Measurements from ENCODE around the gene RHBDL1. TPM values are rescaled to one million over a fixed set of nuclear protein-coding genes. Genes with fewer than 3 reads are reported as not detected.

RHBDL1 gene
- total RNA-seq, 3 donors from 2014 or later: 0.48 to 2.3 (median 1.0) TPM

GRCh38 chr16:660459-661183 is 14.8 kb upstream of the RHBDL1 start:
- H3K4me1 ChIP-seq: peaks cover 0 to 6% of the 10 kb centered on the region in 2 donors
- TF ChIP-seq POLR2AphosphoS5 (IDR thresholded peaks at IDR 0.05): peak in 1 of 3 donors; percentile 15
- no peak for TF ChIP-seq POLR2A (IDR thresholded peaks at IDR 0.05)
- peak in 2 of 3 donors; percentile 55 to 66 for TF ChIP-seq CTCF (IDR thresholded peaks at IDR 0.05)
- H3K27ac ChIP-seq: peak overlapping the region; percentile 60 to 84
- H3K9me3 ChIP-seq: no peaks in the 10 kb centered on the region
- DNase-seq (ENCODE audit: low spot score in 2 of 2): peak; percentile 78 to 83
- no peaks in the 10 kb centered on the region for H3K36me3 ChIP-seq
- no peaks in the 10 kb centered on the region for H3K27me3 ChIP-seq
- H3K4me3 ChIP-seq: peak overlapping the region in 2 of 3 donors; percentile 32 to 58
- intact Hi-C loops (cut with DNase I; ENCODE audit: low total_unique reads): no loop called here

GRCh38 chr16:661184-661821 is 14.2 kb upstream of the RHBDL1 start:
- H3K27me3 ChIP-seq: no peaks in the 10 kb centered on the region

GRCh38 chr16:662095-662494 is 13.4 kb upstream of the RHBDL1 start:
- Histone ChIP-seq H3K4me3 (no peak overlapping the region), H3K27ac (no peak overlapping the region), H3K36me3 (no peaks in the 10 kb centered on the region), H3K27me3 (no peaks in the 10 kb centered on the region), H3K9me3 (no peaks in the 10 kb centered on the region), H3K4me1 (peaks cover 0 to 6% of the 10 kb centered on the region in 2 donors)
- TF ChIP-seq POLR2AphosphoS5 (IDR thresholded peaks at IDR 0.05) (no peak), POLR2A (IDR thresholded peaks at IDR 0.05) (no peak), CTCF (IDR thresholded peaks at IDR 0.05) (no peak)
- intact Hi-C loops (cut with DNase I; ENCODE audit: low total_unique reads): no loop called here
- no peak for DNase-seq (ENCODE audit: low spot score in 2 of 2)

More at GRCh38 chr16:661184-661821, 14.2 kb upstream of the RHBDL1 start:
- H3K27ac ChIP-seq: peak overlapping the region; percentile 40 to 77
- H3K4me1 ChIP-seq: peaks cover 0 to 6% of the 10 kb centered on the region in 2 donors
- no peaks in the 10 kb centered on the region for H3K9me3 ChIP-seq
- intact Hi-C loops (cut with DNase I; ENCODE audit: low total_unique reads): no loop called here
- H3K4me3 ChIP-seq: peak overlapping the region in 2 of 3 donors; percentile 32 to 58
- H3K36me3 ChIP-seq: no peaks in the 10 kb centered on the region
- no peak for DNase-seq (ENCODE audit: low spot score in 2 of 2)
- TF ChIP-seq CTCF (IDR thresholded peaks at IDR 0.05): peak; percentile 2 to 55 (median 7)
- TF ChIP-seq POLR2A (IDR thresholded peaks at IDR 0.05): no peak

- TF ChIP-seq POLR2A (IDR thresholded peaks at IDR 0.05): no peak
- TF ChIP-seq CTCF (IDR thresholded peaks at IDR 0.05): no peak
- no peak for TF ChIP-seq POLR2AphosphoS5 (IDR thresholded peaks at IDR 0.05)
- Histone ChIP-seq H3K27ac (no peak overlapping the region), H3K4me1 (peaks cover 3 to 6% of the 10 kb centered on the region in 2 donors), H3K27me3 (no peaks in the 10 kb centered on the region), H3K4me3 (no peak overlapping the region), H3K36me3 (no peaks in the 10 kb centered on the region), H3K9me3 (no peaks in the 10 kb centered on the region)
- DNase-seq (ENCODE audit: low spot score in 2 of 2): no peak
- intact Hi-C loops (cut with DNase I; ENCODE audit: low total_unique reads): no loop called here
Observed at GRCh38 chr16:662597-662996, 12.9 kb upstream of the RHBDL1 start.

- H3K4me1 ChIP-seq: peaks cover 0 to 5% of the 10 kb centered on the region in 2 donors
- DNase-seq (ENCODE audit: low spot score in 2 of 2): no peak
- H3K27ac ChIP-seq: no peak overlapping the region
- TF ChIP-seq CTCF (IDR thresholded peaks at IDR 0.05) (no peak), POLR2A (IDR thresholded peaks at IDR 0.05) (no peak), POLR2AphosphoS5 (IDR thresholded peaks at IDR 0.05) (no peak)
- H3K36me3 ChIP-seq: peaks cover 4% of the 10 kb centered on the region
- intact Hi-C loops (cut with DNase I; ENCODE audit: low total_unique reads): no loop called here
- H3K9me3 ChIP-seq: no peaks in the 10 kb centered on the region
- no peak overlapping the region for H3K4me3 ChIP-seq
- no peaks in the 10 kb centered on the region for H3K27me3 ChIP-seq
Observed at GRCh38 chr16:666572-666971, 8.9 kb upstream of the RHBDL1 start.
